NT2/D1 (cell line): ENCODE measurements around the gene CHI3L2.

ENCODE experiments used
- SUZ12 ChIP-seq: IDR thresholded peaks from 2 replicates; pipeline ENCODE4 v1.6.1; 2011; ENCODE audit not compliant: insufficient read length, insufficient read depth; ENCODE audit errors: extremely low read depth
- YY1 ChIP-seq: IDR thresholded peaks from 2 replicates; pipeline ENCODE4 v1.6.1; 2011; ENCODE audit not compliant: insufficient read length, insufficient read depth
- ZNF274 ChIP-seq: IDR thresholded peaks from 2 replicates; pipeline ENCODE4 v1.6.1; 2011; ENCODE audit warnings: mild to moderate bottlenecking, low read depth, low read length

- TF ChIP-seq YY1, result no peak
- no peak for TF ChIP-seq SUZ12
- TF ChIP-seq ZNF274, result no peak
These were observed 36.5 kb upstream of the CHI3L2 start for GRCh38 chr1:111190931-111191451.
